Prostate gland (tissue), 2 donors: ENCODE data around the gene ATP6V1B1.

Experiments
- CTCF ChIP-seq, 4 experiments: fragments of 200-600 bp in 2 of 4; fragments of 450-650 bp in 2 of 4; sonication (generic) in 2 of 4; IDR thresholded peaks; 1 replicate in 3 of 4; 2 replicates in 1 of 4; pipeline ENCODE4 v1.5.1; 2016 to 2019; ENCODE audit warnings: antibody characterized with exemption in 4 of 4, mild to moderate bottlenecking in 2 of 4, moderate library complexity in 2 of 4
- POLR2AphosphoS5 ChIP-seq: sonication (generic); formaldehyde crosslinking; IDR thresholded peaks from one replicate; pipeline ENCODE4 v1.6.1; 2017; ENCODE audit warnings: antibody characterized with exemption

- no peak for TF ChIP-seq CTCF (IDR thresholded peaks at IDR 0.05)
- TF ChIP-seq POLR2AphosphoS5, result no peak
Observed at GRCh38 chr2:70961648-70961994, 25.9 kb downstream of the ATP6V1B1 start.
